ENCODE results near the gene CES3.

CES3 gene

DNA sequence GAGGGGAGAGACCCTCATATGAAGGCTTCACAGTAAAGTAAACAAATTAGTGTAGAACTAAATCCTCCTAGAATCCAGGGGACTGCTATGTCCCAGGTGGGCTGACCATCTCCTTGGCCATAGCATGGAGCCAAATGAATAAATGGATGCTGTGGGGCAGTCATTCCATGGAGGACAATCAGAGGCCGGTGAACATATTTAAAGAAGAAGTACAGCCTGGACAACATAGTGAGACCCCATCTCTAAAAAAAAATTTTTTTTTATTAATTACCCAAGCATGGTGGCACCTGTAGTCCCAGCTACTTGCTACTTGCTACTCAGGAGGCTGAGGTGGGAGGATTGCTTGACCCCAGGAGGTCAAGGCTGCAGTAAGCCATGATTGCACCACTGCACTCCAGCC is 62.6 kb downstream of the CES3 start:
- no peak for FAIRE-seq

More for the DNA sequence above, 62.6 kb downstream of the CES3 start:
- no peak for DNase-seq (ENCODE audit: insufficient read length, low spot score)

Measured in GM19239 (cell line).